NCI-H510A (cell line): ENCODE results near the gene USP37.
"Not testable (repeated sequence)": the region's sequence is repeated elsewhere in the genome, so short reads cannot be mapped to it uniquely, and the experiment has no call there.

Experiments
- DNase-seq: peaks from one replicate; lab custom pipeline; 2025; lab: John Stamatoyannopoulos, UW

The USP37 gene

DNA sequence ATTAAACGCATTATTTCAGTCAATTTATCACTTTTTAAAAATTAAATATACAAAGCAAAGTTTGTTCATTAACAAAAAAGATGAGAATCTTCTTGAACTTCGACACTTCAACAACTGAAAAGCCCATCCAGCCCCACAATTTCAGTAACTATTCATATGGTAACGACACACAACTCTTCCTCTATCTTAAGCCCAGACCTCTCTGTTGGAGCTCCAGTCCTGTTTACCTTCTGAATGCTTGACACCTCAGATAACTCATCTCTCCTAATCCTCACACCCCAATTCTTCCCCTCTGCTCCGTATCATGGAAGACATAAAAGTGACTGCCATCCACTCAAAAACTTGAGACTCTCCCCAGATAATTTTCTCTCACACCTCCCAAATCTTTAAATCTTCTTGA lies 12.6 kb downstream of the USP37 start:
- no peak for DNase-seq

DNA sequence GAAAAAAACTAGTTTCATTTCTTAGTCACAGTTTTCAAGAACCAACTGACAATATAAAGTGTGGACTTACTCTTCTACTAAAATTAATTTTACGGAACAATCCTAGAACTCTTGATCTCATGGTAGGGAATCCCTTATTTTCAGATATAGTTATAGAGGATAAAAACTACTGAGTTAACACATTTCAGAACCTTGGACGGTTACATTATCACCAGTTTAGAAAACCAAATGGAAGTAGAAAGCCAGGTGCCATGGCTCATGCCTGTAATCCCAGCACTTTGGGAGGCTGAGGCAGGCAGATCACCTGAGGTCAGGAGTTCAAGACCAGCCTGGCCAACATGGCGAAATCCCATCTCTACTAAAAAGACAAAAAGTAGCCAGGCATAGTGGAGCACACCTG lies 13.9 kb downstream of the USP37 start:
- not testable (repeated sequence) for DNase-seq

GRCh38 chr2:218547978-218548377 lies 20.2 kb downstream of the USP37 start:
- no peak for DNase-seq

DNA sequence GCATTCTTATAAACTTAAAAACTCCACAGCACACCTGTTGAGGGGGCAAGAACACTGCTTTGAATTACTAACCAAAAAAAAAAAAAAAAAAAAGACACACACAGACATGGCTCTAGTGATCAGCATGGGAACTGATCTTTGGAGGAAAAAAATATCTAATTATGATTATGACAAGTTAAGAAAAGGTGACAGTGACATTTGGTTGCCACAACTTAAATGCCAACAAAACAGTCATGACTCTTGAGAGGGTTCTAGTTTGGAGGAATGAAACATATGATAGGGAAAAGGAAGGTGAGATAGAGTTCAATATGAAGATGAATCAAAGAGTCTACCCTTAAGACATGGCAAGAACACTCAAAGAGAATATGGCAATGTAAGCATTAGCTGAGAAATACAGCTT lies 20.6 kb downstream of the USP37 start:
- no peak for DNase-seq

GRCh38 chr2:218546012-218546411 lies 22.1 kb downstream of the USP37 start:
- DNase-seq, result no peak

DNA sequence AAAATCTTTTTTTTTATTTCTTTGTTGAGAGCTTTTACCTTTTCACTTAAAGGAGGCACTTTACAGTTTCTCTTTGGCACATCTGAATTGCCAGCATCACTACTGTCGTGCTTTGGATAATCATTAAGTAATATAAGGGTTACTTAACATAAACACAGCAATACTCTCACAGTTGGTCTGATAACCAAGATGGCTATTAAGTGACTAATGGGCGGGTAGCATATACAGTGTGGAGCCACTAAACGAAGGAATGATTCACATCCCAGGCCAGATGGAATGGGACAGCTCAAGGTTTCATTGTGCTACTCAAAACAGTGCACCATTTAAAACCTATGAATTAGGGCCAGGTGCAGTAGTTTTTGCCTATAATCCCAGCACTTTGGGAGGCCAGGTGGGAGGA lies 28.1 kb downstream of the USP37 start:
- DNase-seq, result no peak

- DNase-seq, result no peak
Observed at GRCh38 chr2:218536804-218537494, 31.2 kb downstream of the USP37 start.

DNA sequence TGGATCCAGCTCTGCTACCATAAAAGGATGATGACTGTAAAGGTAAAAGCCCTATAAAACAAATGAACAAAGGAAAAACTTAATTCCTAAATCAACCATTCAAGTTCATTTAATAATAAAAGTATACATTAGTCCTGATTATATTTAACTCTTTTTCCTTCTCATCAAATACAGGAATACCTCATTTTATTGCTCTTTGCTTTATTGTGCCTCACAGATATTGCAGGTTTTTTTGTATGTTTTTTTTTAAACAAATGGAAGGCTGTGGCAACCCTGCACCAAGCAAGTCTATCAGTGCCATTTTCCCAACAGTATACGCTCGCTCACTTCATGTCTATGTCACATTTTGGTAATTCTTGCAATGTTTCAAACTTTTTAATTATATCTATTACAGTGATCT lies 38.2 kb downstream of the USP37 start:
- DNase-seq, result no peak

DNA sequence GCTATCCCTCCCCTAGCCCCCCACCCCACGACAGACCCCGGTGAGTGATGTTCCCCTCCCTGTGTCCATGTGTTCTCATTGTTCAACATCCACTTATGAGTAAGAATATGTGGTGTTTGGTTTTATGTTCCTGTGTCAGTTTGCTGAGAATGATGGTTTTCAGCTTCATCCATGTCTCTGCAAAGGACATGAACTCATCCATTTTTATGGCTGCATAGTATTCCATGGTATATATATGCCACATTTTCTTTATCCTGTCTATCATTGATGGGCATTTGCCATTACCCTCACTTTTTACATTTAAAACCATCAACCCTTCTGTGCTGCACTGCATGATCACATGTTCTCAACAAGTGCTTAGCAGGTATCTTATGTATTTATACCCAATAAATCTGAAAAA lies 39.7 kb downstream of the USP37 start:
- DNase-seq, result not testable (repeated sequence)

DNA sequence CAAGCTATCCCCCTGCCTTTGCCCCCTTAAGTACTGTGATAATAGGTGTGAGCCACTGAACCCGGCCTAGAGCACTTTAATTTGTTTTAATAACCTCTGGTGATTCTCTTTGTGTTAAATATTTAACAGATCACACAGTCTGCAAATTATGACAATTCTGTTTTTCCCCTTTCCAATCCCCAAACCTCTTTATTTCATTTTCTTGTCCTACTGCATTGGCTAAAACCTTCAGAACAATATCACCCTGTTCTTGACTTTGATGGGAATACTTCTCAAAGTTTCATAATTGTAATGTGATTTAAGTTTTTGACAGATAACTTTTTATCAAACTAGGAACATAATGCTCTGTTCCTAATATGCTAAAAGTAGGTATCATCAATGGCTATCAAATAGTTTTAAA lies 44.5 kb downstream of the USP37 start:
- DNase-seq, result no peak

- no peak for DNase-seq
Observed at GRCh38 chr2:218518876-218519275, 49.3 kb downstream of the USP37 start.

- DNase-seq, result no peak
Observed at GRCh38 chr2:218517434-218518206, 50.5 kb downstream of the USP37 start.

- DNase-seq, result no peak
Observed at GRCh38 chr2:218516614-218517013, 51.5 kb downstream of the USP37 start.

DNA sequence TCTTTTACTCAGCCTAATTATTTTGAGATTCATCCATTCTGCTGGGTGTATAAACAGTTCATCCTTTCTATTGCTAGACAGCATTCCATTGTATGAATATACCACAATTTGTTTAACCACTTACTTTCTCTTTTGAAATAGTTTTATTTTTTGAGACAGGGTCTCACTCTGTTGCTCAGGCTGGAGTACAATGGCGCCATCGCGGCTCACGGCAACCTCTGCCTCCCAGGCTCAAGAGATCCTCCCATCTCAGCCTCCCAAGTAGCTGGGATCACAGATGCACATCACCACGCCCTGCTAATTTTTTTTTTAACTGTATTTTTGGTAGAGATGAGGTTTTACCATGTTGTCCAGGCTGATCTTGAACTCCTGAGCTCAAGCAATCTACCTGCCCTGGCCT lies 54.5 kb downstream of the USP37 start:
- DNase-seq, result no peak

- DNase-seq, result no peak
Observed at GRCh38 chr2:218508299-218508698, 59.9 kb downstream of the USP37 start.

DNA sequence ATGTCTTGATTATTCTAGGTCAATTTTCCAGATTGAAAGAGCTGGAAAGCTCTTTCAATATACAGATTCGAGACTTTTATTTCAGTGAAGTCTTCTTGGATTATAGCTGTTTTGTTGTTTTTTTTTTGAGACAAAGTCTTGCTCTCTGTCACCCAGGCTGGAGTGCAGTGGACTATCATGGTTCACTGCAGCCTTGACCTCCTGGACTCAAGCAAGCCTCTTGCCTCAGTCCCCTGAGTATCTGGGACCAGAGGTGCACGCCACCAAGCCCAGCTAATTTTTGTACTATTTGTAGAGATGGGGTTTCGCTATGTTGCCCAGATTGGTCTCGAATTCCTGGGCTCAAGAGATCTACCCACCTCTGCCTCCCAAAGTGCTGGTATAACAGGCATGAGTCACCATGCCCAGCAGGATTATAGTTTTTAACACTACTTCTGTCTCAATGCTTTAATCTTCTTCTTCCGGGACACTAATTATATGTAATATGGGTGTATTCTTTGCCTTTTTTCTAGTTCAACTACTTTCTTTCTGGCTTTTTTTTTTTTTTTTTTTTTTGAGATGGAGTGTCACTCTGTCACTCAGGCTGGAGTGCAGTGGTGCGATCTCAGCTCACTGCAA lies 62.3 kb downstream of the USP37 start:
- no peak for DNase-seq

GRCh38 chr2:218501665-218502064 lies 66.5 kb downstream of the USP37 start:
- DNase-seq, result no peak

DNA sequence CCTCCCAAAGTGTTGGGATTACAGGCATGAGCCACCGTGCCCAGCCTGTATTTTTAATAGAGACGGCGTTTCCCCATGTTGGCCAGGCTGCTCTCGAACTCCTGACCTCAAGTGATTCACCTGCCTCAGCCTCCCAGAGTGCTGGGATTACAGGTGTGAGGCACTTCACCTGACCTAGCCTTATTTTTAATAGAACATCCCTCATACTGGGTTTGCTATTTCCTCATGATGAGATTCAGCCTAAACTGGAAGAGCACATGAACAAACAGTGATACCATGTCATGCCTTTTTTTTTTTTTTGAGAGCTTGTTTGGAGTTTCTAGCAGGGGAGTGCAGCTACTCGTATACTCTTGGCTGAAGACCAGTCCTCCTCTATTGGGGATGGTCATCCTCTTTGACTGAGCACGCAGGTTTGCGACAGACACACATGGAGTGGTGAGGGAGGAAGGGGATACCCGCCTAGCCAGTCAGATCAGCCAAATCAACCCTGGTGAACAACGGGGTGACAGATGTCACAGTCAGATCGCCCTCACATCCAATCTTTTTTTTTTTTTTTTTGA lies 67.6 kb downstream of the USP37 start:
- no peak for DNase-seq

- no peak for DNase-seq
Observed at GRCh38 chr2:218485986-218486667, 82.0 kb downstream of the USP37 start.

DNA sequence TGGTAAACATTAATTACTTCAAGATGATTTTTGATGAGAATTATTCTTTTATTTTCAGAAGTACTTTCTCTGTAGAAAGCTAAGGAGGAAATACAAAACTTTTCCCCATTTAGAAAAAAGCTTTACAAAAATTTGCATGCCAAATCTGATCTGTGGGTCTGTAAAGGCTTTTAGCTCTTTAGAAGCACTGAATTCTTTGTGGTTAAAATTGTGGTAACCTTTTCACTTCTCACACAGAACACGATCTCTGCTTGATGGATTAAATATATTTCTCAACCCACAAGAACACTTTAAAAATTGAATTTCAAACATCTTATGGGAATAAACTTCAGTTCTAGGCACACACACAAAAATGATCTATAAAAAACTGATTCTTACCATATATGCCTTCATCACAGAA lies 85.5 kb downstream of the USP37 start:
- DNase-seq, result no peak

GRCh38 chr2:218479595-218479994 lies 88.6 kb downstream of the USP37 start:
- no peak for DNase-seq

- DNase-seq, result no peak
Observed at GRCh38 chr2:218478544-218478943, 89.6 kb downstream of the USP37 start.
